Endothelial cell (in vitro differentiated cells): ENCODE measurements around the gene THEM5. TPM values are rescaled to one million over a fixed set of nuclear protein-coding genes. Genes with fewer than 3 reads are reported as not detected.

ENCODE experiments used
- DNase-seq: peaks from one replicate; pipeline ENCODE4 v3.0.0; 2021; ENCODE audit warnings: low spot score
- H3K27ac Mint-ChIP-seq: one replicate; pipeline ENCODE4 v1.8.0; 2021; ENCODE audit warnings: mixed read lengths, inconsistent platforms; ENCODE audit not compliant: unreplicated experiment
- H3K27me3 Mint-ChIP-seq: one replicate; pipeline ENCODE4 v1.8.0; 2021; ENCODE audit warnings: mild to moderate bottlenecking, moderate library complexity, mixed read lengths, inconsistent platforms; ENCODE audit not compliant: unreplicated experiment
- H3K36me3 Mint-ChIP-seq: one replicate; pipeline ENCODE4 v1.8.0; 2021; ENCODE audit warnings: mild to moderate bottlenecking, low read depth, mixed read lengths, inconsistent platforms; ENCODE audit not compliant: unreplicated experiment
- H3K4me1 Mint-ChIP-seq: one replicate; pipeline ENCODE4 v1.8.0; 2021; ENCODE audit warnings: mild to moderate bottlenecking, mixed read lengths, inconsistent platforms; ENCODE audit not compliant: unreplicated experiment
- H3K4me3 Mint-ChIP-seq: one replicate; pipeline ENCODE4 v1.8.0; 2021; ENCODE audit warnings: mild to moderate bottlenecking, mixed read lengths, inconsistent platforms; ENCODE audit not compliant: unreplicated experiment
- H3K9me3 Mint-ChIP-seq: one replicate; pipeline ENCODE4 v1.8.0; 2021; ENCODE audit warnings: mixed read lengths, inconsistent platforms; ENCODE audit not compliant: unreplicated experiment
- total RNA-seq: library from RNA; stranded (reverse); fragmentation: NEBNext Ultra II Directional; extraction: Animal tissue kit (Norgen Biotek cat#: 25700); gene quantifications from one replicate; pipeline ENCODE4 v1.2.1, GENCODE V29; 2021; ENCODE audit not compliant: unreplicated experiment
- TF ChIP-seq, protein P1 (sequence below): fragments of 200-600 bp; sonication (generic); IDR thresholded peaks from one replicate; pipeline ENCODE4 v1.5.0; 2021; ENCODE audit warnings: antibody characterized with exemption; ENCODE audit not compliant: unreplicated experiment

THEM5 gene
- total RNA-seq, 1 donor from 2014 or later = not detected

DNA sequence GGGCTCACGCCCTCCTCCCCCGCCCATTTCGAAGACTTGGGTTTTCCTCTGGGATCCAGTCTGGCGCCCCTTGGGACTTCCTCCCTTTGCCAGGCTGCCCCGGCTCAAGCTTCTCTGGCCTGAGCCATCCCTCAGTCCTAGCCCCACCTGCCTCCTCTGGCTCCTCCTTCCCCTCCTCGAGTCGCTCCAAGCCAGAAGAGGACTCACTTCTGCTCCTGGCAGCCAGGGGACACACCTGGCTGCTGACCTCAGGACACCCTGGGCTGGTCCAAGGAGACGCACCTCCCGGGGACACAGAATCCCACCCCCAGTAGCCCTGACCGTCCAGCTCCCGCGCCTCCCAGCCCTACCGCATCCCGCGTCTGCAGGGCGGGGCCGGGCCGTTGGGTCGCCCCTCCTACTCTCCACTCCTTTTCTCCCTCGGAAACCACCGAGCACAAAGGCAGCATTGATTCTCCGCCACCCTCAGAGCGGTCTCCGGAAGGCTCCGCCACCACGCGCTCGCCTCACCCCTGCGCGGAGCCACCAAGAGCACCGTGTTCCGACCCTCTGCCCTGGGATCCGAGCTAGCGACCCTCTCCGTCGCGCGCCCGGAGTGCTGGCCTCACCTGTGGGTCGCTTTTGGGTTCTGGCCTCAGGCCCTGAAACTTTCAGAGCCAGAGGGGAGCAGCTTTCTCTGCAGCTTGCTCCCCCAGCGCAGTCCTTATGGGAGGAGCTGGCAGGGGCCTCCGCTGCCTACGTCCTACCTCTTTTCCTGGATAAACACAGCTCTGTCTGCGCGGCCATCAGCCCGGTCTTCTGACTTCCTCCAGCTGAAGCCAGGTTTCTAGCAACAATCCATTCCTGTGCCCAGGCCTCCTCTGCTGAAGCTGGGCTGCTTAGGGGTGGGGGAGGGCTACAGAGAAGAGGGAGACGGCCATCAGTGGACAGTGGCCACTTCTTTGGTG is 13.8 kb downstream of the THEM5 start, which contains the start of gene C2CD4D:
TSS of gene C2CD4D (minus strand) at position 364 of the 947 bp plus-strand sequence. CDS start 831 bp downstream, outside the sequence.
- DNase-seq = peak; percentile 61

DNA sequence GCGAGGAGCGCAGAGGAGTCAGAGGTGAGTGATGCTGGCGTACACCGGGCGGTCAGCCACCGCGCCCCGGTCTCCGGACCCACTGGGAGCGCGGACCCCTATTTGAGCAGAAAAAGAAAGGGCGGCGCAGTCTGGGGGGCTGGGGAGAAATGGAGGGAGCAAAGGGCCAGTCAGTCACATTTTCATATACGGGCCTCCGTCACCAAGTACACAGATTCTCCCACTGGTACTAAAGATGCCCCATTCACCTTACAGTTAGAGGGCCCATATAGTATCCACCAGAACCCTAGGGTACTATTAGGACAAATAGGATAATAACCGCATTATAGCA is 14.5 kb downstream of the THEM5 start:
- no peak for DNase-seq
- TF ChIP-seq, protein P1, sequence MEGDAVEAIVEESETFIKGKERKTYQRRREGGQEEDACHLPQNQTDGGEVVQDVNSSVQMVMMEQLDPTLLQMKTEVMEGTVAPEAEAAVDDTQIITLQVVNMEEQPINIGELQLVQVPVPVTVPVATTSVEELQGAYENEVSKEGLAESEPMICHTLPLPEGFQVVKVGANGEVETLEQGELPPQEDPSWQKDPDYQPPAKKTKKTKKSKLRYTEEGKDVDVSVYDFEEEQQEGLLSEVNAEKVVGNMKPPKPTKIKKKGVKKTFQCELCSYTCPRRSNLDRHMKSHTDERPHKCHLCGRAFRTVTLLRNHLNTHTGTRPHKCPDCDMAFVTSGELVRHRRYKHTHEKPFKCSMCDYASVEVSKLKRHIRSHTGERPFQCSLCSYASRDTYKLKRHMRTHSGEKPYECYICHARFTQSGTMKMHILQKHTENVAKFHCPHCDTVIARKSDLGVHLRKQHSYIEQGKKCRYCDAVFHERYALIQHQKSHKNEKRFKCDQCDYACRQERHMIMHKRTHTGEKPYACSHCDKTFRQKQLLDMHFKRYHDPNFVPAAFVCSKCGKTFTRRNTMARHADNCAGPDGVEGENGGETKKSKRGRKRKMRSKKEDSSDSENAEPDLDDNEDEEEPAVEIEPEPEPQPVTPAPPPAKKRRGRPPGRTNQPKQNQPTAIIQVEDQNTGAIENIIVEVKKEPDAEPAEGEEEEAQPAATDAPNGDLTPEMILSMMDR = no peak
- H3K27ac Mint-ChIP-seq = no peak overlapping the region
- H3K4me3 Mint-ChIP-seq = peak overlapping the region; percentile 73
- peaks cover 18% of the 10 kb centered on the region for H3K27me3 Mint-ChIP-seq
- peaks cover 10% of the 10 kb centered on the region for H3K36me3 Mint-ChIP-seq
- H3K9me3 Mint-ChIP-seq = no peaks in the 10 kb centered on the region
- H3K4me1 Mint-ChIP-seq = peaks cover 41% of the 10 kb centered on the region

More for the DNA sequence above, 13.8 kb downstream of the THEM5 start, which contains the start of gene C2CD4D:
- Mint-ChIP-seq H3K36me3 (peaks cover 15% of the 10 kb centered on the region), H3K27ac (peak within 1 kb of the TSS; percentile 67), H3K27me3 (peaks cover 19% of the 10 kb centered on the region), H3K4me1 (peaks cover 46% of the 10 kb centered on the region), H3K4me3 (peak within 1 kb of the TSS; percentile 73), H3K9me3 (no peaks in the 10 kb centered on the region)
- TF ChIP-seq, protein P1 = no peak

DNA sequence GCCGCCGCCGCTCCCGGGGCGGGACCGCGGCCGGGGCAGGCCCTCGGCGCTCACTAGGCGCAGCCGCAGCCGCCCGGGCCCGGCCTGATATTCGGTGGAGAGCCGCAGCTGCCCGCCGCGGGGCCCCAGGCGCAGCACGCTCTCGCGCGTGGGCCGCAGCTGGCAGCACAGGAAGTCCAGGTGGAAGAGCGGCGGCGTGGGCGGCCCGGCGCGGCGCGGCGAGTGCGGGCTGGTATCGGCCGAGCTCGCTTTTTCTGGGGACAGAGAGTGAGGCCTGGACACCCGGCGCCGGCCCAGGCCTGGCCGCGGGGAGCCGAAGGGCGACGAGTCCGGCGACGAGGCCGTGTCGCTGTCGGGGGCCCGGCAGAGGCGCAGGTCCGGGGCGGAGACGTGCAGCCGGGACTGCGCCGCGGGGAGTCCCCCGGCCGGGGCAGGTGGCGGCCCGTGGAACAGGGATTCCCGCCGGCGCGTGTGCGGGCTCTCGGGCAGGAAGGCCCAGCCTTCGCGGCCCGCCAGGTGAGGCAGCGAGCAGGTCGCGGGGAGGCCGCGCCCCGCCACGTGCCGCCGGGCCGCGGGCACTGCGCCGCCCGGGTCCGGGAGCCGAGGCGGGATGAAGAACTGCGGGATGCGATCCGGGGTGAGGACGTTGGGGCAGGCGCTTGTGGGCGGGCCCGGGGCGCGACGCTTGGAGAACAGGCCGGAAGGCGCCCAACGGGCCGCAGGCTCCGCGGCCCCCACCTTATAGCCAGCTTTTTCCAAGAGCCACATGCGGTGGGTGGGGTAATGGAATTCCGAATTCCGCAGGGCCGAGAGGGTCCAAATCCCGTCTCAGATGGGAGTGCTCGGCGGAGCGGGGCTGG is 15.1 kb downstream of the THEM5 start:
- Mint-ChIP-seq H3K27ac (no peak overlapping the region), H3K36me3 (peaks cover 10% of the 10 kb centered on the region), H3K27me3 (peaks cover 18% of the 10 kb centered on the region), H3K9me3 (no peaks in the 10 kb centered on the region), H3K4me1 (peaks cover 46% of the 10 kb centered on the region), H3K4me3 (peak overlapping the region; percentile 73)
- no peak for DNase-seq
- TF ChIP-seq, protein P1 = no peak

DNA sequence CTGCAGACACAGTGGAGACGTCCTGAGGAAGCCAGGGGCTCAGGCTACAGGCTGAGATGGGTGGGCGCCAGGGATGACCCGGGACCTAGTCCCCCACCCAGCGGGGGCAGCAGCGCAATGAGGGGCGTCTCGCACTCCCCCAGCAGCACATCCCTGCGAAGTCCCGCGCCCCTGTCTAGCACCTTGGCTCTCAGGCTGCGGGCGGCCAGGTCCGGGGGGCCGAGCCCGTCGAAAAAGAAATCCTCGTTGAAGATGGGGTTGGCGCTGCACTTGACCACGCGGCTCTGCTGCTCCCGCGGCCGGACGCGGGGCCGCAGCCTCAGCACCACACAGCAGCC is 15.7 kb downstream of the THEM5 start:
- peaks cover 18% of the 10 kb centered on the region for H3K27me3 Mint-ChIP-seq
- H3K27ac Mint-ChIP-seq = no peak overlapping the region

More for the DNA sequence above, 15.7 kb downstream of the THEM5 start:
- Mint-ChIP-seq H3K9me3 (no peaks in the 10 kb centered on the region), H3K4me1 (peaks cover 46% of the 10 kb centered on the region), H3K36me3 (peaks cover 10% of the 10 kb centered on the region), H3K4me3 (peak overlapping the region; percentile 76)
- DNase-seq = no peak
- TF ChIP-seq, protein P1 = no peak
